CD4-positive, alpha-beta T cell treated with Interleukin-12 subunit alpha and Interleukin-12 subunit beta, for 1 hour (primary cell): ENCODE results near the gene RACK1.

Experiments
- DNase-seq: peaks from one replicate; pipeline ENCODE4 v3.0.0-alpha.2; 2020

RACK1 gene

DNA sequence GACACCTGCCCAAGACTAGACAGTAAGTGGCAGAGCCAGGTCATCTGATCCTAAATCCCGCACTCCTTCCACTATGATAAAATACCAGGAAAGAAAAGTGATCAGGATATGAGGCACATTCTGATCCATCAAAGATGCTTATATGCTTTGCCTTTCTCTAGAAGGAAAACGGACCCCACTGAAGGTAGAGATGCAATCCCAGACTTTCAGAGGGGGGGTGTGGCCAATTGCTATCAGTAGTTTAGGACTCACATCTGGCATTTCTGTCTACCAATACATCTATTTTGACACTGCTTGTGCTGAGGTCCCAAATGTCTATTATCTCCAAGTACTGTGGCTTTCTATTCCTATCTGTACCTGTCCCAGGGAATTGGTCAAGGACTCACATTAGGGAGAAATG is 15.6 kb upstream of the RACK1 start:
- no peak for DNase-seq

- DNase-seq = no peak
These were observed 14.9 kb upstream of the RACK1 start for GRCh38 chr5:181258576-181258975.

DNA sequence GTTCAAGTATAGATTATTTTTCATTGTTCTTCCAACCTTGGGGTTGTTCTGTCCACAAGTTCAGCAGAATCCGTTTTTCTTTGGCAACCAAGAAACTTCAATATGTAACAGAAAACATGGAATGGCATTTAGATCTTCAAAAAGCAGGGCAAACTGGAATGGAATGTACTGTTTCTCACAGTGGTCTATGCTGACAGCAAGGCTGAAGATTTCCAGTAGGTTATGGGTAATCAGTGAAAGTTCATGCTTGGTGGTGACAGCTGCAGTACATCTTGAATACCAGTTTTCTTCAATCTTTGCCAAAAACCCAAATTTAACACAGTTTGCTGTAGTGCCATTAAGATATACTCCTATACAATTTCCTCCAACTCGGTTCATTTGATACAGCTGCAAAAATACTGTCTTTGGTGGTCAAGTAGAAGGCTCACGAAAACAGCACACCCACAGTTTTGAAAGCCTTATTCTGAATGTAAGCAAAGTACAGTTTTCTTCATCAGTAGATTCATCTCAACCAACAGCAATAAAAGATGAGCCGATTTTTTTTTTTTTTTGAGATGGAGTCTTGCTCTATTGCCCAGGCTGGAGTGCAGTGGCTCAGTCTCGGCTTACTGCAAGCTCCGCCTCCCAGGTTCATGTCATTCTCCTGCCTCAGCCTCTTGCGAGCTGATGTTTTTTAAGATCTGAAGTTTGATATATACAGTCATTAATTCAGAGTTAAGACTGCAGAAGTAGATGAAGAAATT is 12.3 kb upstream of the RACK1 start:
- no peak for DNase-seq

GRCh38 chr5:181255276-181255675 is 11.6 kb upstream of the RACK1 start:
- DNase-seq = no peak

- DNase-seq = no peak
These were observed 4.6 kb upstream of the RACK1 start for GRCh38 chr5:181248277-181248676.

DNA sequence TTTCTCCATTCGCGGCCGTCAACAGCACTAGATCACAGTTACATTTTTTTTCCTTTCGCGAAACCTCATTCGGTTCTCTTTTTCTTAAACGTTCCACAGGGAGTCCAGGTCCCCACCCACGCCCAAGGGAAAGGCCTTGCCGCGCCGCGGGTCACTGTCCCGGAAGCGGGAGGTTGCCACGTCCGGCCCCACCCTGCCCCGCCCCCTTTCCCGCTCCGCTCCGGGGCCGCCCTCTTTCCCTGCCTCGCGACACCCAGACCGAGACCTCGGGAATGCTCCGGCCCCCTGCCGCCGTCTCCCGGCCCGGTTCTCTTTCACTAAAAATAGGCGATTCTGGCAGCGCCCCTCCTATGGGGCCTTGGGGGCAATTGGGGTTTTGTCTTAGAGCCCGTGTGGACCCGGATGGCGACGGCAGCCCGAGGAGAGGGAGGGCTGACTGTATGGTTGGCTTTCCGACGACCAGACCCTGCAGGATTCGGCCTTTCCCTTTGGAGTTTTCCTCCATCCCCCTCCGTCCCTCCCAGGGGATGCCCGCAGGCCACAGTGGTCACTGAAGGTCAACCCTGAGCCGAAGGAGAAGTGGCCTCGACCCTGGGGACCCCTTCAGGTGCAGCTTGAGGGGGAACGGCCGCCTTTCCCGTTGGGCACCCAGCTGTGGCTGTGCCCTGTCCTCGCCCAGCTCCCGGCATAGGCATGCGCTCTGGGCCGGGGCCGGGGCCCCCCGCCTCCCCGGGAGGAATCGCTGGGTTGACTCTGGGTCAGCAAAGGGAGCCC is 2.8 kb upstream of the RACK1 start:
- DNase-seq = peak; percentile 72

DNA sequence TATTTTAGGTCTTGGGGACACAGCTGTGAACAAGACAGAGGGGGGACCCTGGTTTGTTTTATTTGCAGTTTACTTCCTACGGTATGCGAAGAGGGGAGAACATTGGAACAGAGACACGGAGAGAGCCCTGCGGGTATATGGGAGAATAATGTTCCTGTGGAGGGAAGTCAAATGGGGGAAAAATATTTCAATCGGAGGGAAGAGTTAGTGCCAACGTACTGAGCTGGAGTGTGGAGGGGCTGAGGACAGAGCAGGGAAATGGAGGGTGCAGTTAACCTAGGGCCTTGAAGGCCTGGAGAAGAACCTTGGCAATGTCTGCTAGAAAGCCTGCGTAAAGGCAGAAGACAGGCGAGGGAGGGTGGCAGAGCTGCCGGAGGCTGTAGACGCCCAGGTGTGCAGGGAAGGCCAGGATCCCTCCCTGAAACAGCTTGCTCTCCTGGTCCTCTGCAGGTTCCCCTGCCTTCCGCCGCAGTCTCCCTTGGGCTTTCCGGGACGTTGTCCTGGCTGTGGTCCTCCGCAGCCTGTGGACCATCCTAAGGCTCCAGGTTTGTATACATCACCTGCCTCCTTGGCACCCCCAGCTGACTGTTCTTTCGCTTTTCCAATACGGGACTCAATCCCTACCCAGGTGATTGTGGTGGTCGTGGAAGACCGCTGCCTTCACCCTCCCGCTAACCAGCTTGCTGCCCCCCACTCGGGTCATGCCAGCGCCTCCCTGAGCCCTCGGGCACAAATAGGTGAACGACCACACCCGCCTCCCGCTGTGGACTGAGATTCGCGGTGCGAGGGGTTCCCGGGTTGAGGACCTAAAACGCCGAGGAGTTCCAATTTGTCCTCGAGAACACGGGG is 1.9 kb upstream of the RACK1 start:
- no peak for DNase-seq

- DNase-seq = no peak
These were observed 615 bp downstream of the RACK1 start for GRCh38 chr5:181243018-181243563.

GRCh38 chr5:181242031-181242451 is 1.7 kb downstream of the RACK1 start:
- DNase-seq = no peak

DNA sequence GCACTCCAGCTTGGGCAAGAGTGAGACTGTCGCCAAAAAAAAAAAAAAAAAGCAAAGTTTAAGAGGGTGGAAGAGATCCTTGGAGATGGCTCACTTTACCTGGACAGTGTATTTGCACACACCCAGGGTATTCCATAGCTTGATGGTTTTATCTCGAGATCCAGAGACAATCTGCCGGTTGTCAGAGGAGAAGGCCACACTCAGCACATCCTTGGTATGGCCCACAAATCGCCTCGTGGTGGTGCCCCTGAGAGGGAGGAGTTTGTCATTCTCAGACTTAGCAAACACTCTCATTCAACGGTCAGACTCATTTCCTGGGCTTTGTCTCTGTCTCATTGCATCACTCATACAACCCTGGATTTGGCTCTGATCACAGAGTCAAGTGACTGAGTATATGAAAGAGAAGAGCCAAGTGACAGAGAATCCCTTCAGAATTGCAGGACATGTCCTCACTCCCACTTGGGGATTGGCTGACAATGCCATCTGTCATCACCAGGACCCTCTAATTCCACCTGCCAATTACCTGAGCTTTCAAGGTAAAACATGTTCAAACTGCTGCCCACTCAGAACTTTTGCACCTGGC is 2.2 kb downstream of the RACK1 start:
- DNase-seq = peak; percentile 52

- DNase-seq = no peak
These were observed 4.5 kb downstream of the RACK1 start for GRCh38 chr5:181239062-181239663.

DNA sequence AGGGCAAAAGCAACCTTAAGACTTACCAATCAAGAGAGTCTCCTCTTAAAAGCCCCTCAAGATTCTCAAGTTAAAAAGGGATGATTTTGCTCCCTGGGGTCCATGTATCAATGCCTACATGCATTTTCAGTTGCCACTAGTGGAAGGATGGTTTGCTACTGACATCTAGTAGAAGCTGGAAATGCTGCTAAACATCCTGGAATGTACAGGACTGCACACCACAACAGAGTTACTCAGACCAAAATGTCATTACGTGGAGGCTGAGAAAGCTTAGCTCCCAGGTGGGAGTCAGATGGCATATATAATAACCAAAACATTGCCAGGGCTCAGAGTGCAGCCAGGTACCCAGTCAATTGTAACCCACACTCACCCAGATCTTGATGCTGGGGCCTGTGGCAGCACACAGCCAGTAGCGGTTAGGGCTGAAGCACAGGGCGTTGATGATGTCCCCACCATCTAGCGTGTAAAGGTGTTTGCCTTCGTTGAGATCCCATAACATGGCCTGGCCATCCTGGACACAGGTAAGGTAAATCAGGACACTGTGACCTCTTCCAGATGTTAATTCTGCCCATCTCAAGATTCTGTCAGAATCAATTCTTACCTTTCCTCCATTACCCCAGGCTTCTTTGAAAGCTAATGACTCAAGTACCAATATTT is 5.8 kb downstream of the RACK1 start:
- no peak for DNase-seq

GRCh38 chr5:181236954-181237641 is 6.6 kb downstream of the RACK1 start:
- no peak for DNase-seq

DNA sequence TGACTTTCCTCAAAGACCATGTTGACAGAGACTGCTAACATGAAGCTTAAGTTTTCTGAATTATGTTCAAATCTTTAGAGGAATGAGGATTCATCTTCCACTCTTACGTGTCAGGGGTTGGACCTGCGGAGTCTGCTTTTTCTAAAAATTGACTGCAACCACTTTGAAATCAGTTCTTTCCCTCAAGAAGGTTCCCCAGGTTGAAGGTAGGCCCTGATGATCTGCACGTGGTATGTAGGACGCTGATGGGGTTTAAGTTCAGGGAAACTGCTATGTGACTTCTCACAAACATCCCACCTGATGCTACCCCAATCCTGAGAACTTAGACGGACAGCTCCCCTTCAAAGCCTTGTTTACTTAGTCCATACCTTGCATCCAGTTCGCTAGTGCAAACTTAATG is 7.2 kb downstream of the RACK1 start:
- DNase-seq = no peak

DNA sequence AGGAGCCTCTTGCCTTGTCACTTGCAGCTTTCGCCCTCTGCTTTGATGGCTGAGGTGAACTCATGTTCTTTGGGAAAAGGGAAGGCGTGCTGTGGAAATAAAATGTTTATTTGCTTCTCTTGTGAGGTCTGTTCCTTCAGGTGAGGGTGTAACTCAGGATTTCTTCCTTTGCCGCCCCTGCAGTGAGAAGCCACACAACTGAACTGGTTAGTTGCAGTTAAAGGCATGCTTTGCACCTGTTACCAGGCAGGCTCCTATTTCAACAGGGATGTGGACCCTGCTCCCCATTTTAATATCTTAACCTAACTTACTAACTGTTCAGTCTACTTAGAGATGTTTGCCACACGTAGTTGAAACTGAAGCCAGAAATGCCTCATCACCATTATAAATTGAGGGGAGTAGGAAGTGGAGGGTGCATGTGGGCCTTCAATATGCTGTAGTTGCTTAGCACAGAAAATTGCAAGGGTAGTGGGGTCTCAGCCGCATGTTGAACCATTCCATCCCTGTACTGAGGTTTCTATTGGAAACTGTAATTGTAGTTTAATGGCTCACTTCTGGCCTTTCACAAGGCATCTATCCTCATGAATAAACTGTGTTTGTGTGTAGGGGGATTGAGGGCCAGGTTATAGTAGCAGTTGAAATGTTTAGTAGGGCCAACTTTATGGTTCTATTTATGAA is 7.9 kb downstream of the RACK1 start:
- no peak for DNase-seq

GRCh38 chr5:181235323-181235688 is 8.4 kb downstream of the RACK1 start:
- no peak for DNase-seq

DNA sequence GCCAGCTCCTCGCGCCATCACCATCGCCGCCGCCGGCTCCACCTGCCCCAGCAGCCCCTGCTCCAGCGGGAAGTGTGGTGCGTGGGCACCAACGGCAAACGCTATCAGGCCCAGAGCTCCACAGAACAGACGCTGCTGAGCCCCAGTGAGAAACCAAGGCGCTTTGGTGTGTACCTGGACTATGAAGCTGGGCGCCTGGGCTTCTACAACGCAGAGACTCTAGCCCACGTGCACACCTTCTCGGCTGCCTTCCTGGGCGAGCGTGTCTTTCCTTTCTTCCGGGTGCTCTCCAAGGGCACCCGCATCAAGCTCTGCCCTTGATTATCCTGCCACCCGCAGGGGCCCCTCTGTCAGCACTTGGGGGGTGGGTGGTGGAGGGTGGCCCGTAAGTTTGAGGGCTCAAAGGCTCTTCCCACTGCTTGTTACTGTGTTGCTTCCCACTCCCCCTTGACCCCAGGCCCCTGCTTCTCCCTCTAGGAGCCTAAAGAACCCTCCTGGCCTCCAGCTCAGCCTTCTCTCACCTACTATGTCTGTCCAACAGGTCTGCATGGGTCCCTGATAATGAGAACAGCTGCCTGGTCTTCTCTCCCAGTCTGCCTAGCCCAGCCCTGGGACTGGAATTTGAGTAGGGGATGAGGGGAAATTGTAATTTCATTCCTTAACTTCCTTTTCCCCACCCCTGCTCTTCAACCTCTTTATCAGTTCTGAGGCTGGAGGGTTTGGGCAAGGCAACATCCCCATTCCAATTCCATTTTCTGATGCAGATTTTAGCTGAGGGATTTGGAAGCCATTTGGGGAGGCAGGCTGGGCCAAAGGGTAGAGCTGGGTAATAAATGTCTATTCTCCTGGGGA is 9.0 kb downstream of the RACK1 start:
- no peak for DNase-seq

- no peak for DNase-seq
These were observed 9.8 kb downstream of the RACK1 start for GRCh38 chr5:181233801-181234454.
